GM18517 (cell line): ENCODE data around the gene DPF3.

Experiments used
- ATAC-seq: cut with Tn5 transposase; IDR thresholded peaks from one replicate; pipeline ENCODE4 v1.9.1; 2021; ENCODE audit warnings: mild to moderate bottlenecking, moderate library complexity; ENCODE audit not compliant: unreplicated experiment

The DPF3 gene

GRCh38 chr14:72744416-72745120, 149.3 kb downstream of the DPF3 start:
- ATAC-seq = no peak

- ATAC-seq = no peak
Measured at GRCh38 chr14:72743626-72744025, 150.3 kb downstream of the DPF3 start.

GRCh38 chr14:72742838-72743195, 151.1 kb downstream of the DPF3 start:
- ATAC-seq = no peak

GRCh38 chr14:72742118-72742837, 151.6 kb downstream of the DPF3 start:
- no peak for ATAC-seq

- no peak for ATAC-seq
Measured at GRCh38 chr14:72741826-72742117, 152.1 kb downstream of the DPF3 start.

GRCh38 chr14:72740966-72741825, 152.7 kb downstream of the DPF3 start:
- no peak for ATAC-seq

- ATAC-seq = no peak
Measured at GRCh38 chr14:72740504-72740961, 153.4 kb downstream of the DPF3 start.

- ATAC-seq = no peak
Measured at GRCh38 chr14:72739446-72740405, 154.2 kb downstream of the DPF3 start.

GRCh38 chr14:72738161-72738611, 155.7 kb downstream of the DPF3 start:
- ATAC-seq = no peak

GRCh38 chr14:72737560-72737943, 156.3 kb downstream of the DPF3 start:
- no peak for ATAC-seq

GRCh38 chr14:72736786-72737559, 156.9 kb downstream of the DPF3 start:
- ATAC-seq = no peak

GRCh38 chr14:72736308-72736707, 157.6 kb downstream of the DPF3 start:
- ATAC-seq = no peak

- ATAC-seq = no peak
Measured at GRCh38 chr14:72732022-72732780, 161.7 kb downstream of the DPF3 start.

- ATAC-seq = no peak
Measured at GRCh38 chr14:72731252-72732020, 162.5 kb downstream of the DPF3 start.

GRCh38 chr14:72730468-72730867, 163.4 kb downstream of the DPF3 start:
- ATAC-seq = no peak

GRCh38 chr14:72726444-72726843, 167.5 kb downstream of the DPF3 start:
- no peak for ATAC-seq

GRCh38 chr14:72723858-72724530, 169.9 kb downstream of the DPF3 start:
- no peak for ATAC-seq
